CD4-positive, alpha-beta T cell treated with Interleukin-15 for 4 hours (primary cell): Measurements from ENCODE around the gene SYNPO2.

Experiments used
- DNase-seq: peaks from one replicate; pipeline ENCODE4 v3.0.0-alpha.2; 2020; ENCODE audit warnings: low spot score

The SYNPO2 gene

GRCh38 chr4:118879409-118879808 lies 9.2 kb upstream of the SYNPO2 start:
- no peak for DNase-seq

DNA sequence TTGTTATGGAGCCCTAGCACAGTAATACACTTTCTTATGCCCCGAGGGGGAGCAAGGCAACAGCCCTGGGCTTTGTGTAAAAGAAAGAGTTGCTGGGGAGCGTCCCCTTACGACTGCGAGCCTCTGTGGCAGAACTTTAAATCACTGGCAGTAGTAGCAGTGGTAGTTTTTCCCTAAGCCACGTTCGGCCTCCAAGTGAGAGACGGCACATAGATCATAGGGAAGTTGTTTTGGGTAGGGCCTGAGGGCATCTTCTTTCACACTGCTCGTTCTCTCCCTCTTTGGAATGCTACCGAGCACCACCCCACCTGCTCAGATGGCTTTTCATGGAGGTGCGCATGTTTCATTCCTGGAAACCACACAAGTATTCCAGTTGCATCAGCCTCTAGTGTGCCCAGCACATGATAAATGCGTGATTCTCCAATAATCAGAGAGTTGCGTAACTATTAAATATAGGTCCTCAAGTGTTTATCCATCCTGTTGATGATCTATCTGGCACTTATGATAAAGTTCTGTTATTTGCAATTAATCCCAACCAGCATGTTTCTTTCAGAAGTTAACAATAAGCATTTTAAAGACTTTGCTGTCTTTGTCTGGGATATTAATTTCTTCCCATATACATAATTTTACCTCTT lies 7.0 kb upstream of the SYNPO2 start:
- DNase-seq: no peak

DNA sequence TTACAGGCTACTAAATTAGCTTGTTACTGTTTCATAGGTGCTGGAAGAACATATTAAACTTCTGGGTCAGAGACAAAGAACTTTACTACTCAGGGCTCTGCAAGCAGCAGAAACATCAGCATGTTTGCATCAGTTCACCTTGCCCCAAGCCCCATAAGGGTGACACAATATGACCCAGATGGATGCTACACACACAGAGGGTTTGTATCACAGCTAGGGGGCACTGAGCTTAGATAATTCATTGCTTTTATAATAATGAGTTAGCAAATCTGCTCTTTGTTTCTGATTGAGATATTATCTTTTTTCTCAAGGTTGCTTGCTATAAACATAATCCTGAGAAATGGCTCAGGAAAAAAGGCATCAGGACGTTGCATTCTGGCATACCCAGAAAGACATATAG lies 4.8 kb upstream of the SYNPO2 start:
- DNase-seq: no peak

GRCh38 chr4:118884716-118885115 lies 3.9 kb upstream of the SYNPO2 start:
- no peak for DNase-seq

- DNase-seq: no peak
Observed at GRCh38 chr4:118889312-118889691, 648 bp downstream of the SYNPO2 start.

GRCh38 chr4:118894034-118894433 lies 5.4 kb downstream of the SYNPO2 start:
- DNase-seq: no peak

- DNase-seq: no peak
Observed at GRCh38 chr4:118898221-118898620, 9.6 kb downstream of the SYNPO2 start.

DNA sequence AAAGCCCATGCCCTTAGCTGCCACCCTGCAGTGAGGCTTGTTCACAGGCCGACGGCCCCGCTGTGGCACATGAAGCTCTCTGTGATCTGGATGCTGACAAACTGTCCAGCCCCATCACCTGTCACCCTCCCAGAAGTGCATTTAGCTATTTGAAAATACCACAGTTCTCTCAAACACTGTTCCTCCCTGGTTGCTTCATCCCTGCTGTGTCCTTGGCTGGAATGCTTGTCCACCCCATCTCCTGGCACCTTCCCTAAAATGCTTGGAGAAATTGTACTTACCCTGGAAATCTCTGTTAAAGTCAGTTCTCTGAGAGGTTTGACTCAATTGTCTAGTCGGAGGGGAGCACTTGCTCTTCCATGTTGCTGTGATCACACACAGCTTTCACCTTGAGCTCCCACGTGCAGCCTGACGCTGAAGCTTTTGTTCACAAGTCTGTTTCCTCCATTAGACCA lies 10.1 kb downstream of the SYNPO2 start:
- DNase-seq: no peak

- no peak for DNase-seq
Observed at GRCh38 chr4:118904418-118904817, 15.8 kb downstream of the SYNPO2 start.

DNA sequence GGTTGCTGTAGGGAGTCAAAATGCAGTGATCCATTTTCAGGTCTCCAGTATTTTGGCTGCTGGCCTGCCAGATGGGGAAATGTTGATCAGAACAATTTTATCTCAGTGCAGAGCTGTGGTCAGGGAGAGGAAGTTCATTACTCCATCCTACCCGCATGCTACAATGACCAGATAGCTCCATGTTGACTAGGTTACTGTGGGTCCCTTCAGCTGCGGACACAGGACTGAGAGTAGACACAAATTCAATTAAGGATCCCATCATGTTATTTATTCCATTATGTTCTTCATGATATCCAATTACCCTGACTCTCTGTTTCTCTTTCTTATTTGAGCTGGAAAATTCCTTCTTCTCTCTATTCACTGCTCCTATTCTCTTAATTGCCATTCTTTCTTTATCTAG lies 16.3 kb downstream of the SYNPO2 start:
- DNase-seq: no peak

- no peak for DNase-seq
Observed at GRCh38 chr4:118905566-118905965, 16.9 kb downstream of the SYNPO2 start.

GRCh38 chr4:118909173-118909956 lies 20.7 kb downstream of the SYNPO2 start:
- DNase-seq: no peak

GRCh38 chr4:118910221-118910620 lies 21.6 kb downstream of the SYNPO2 start:
- DNase-seq: no peak

DNA sequence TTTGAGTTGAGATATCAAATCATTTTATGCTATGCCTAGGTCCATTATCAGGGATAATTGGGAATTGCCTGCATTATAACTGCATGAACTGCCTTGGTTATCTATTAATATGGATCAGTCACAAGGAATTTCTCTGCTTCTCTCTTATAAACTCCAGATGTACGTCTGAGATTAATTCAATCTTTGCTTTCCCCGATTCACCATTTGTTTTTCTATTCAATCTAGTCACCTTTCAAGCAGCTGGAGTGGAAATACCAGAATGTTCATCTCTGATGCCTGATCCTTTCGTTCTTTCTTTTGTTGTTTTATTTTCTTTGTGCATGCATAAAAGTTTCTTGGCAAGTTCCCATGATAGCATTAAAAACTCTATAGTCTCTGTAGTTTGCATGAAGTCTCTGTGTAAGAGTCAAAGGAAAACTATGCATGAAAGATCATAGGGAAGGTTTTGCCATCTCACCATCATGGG lies 22.6 kb downstream of the SYNPO2 start:
- DNase-seq: no peak

DNA sequence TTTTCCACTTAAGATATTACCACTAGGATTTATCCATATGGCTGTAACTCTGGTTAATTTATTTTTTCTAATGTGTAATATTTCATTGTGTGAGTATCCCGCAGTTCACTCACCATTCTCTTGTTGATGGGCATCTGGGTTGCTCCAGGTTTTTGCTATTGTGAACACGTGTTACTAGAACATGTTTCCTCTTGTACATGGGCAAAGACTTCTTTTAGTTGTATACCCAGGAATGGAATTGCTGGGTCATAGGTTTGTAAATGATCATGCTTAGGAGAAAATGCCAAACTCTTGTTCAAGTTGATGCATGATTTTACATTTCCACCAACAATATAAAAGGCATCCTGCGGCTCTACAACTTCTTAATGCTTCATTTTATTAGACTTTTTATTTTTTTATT lies 26.8 kb downstream of the SYNPO2 start:
- no peak for DNase-seq

GRCh38 chr4:118916691-118917289 lies 28.1 kb downstream of the SYNPO2 start:
- no peak for DNase-seq

GRCh38 chr4:118917582-118917981 lies 28.9 kb downstream of the SYNPO2 start:
- no peak for DNase-seq

GRCh38 chr4:118918388-118918787 lies 29.7 kb downstream of the SYNPO2 start:
- DNase-seq: no peak

GRCh38 chr4:118920247-118920646 lies 31.6 kb downstream of the SYNPO2 start:
- no peak for DNase-seq

DNA sequence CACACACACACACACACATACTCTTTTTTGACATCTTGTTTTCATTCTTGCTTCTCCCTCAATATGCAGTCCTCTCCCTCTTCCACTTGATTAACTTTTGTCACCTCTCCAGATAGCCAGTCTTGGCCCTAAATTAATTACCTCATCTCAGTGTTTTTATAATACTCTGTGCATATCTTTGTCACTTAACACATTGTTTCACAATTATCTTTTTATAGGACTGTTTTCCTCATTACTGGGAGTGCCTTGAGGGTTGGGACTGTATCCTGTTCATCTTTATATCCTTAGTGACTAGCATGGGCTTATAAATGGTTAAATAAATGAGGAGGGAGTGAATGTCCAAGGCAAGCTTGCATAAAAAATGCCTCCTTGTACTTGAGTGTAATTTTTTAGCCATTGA lies 33.1 kb downstream of the SYNPO2 start:
- DNase-seq: no peak

- DNase-seq: no peak
Observed at GRCh38 chr4:118923891-118924290, 35.2 kb downstream of the SYNPO2 start.

- DNase-seq: no peak
Observed at GRCh38 chr4:118927974-118928373, 39.3 kb downstream of the SYNPO2 start.

- no peak for DNase-seq
Observed at GRCh38 chr4:118930255-118930654, 41.6 kb downstream of the SYNPO2 start.
